ENCODE results near the gene EPS15. TPM values are rescaled to one million over a fixed set of nuclear protein-coding genes. Genes with fewer than 3 reads are reported as not detected.
A peak's percentile ranks its signal among the peaks of the same experiment; 100 is the strongest.

EPS15 gene
- total and polyA plus RNA-seq, 12 donors = 31.7 to 180 (median 104) TPM

DNA sequence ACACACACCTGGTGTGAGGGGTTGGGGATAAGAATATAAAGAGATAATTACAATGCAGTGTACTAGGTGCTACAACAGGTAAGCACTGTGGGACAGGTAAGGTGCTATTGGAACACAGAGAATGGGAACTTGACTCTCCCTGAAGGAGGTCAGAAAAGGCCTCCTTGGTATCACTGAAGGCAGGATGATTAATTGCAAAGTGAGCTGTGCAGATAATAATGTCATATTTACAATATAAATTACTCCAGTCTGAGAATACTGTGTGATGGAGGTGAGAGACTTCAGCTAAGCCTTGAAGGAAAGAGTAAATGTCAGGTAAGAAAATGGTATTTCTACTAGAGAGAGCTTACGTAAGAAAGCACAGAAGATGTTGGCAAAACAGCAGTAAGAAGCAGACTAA is 91.6 kb downstream of the EPS15 start:
- Histone ChIP-seq H3K27ac (no peak overlapping the region), H3K4me1 (replicated peaks in 1 of 2) (peaks cover 27 to 51% of the 10 kb centered on the region in 2 donors), H3K4me3 (no peak overlapping the region), H3K36me3 (replicated peaks in 1 of 2) (peaks cover 0 to 4% of the 10 kb centered on the region in 2 donors), H3K9me3 (replicated peaks in 1 of 3) (no peaks in the 10 kb centered on the region), H3K27me3 (no peaks in the 10 kb centered on the region)
- intact Hi-C loops (cut with DNase I) = no loop called here
- TF ChIP-seq, protein P1, sequence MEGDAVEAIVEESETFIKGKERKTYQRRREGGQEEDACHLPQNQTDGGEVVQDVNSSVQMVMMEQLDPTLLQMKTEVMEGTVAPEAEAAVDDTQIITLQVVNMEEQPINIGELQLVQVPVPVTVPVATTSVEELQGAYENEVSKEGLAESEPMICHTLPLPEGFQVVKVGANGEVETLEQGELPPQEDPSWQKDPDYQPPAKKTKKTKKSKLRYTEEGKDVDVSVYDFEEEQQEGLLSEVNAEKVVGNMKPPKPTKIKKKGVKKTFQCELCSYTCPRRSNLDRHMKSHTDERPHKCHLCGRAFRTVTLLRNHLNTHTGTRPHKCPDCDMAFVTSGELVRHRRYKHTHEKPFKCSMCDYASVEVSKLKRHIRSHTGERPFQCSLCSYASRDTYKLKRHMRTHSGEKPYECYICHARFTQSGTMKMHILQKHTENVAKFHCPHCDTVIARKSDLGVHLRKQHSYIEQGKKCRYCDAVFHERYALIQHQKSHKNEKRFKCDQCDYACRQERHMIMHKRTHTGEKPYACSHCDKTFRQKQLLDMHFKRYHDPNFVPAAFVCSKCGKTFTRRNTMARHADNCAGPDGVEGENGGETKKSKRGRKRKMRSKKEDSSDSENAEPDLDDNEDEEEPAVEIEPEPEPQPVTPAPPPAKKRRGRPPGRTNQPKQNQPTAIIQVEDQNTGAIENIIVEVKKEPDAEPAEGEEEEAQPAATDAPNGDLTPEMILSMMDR (IDR thresholded peaks at IDR 0.05) = no peak
- no peak for TF ChIP-seq POLR2A (IDR thresholded peaks at IDR 0.05)
- no peak for DNase-seq
- WGBS, 4 donors = 91 to 98% (median 96%) methylated on average over 1 of the region's 1 CpG

DNA sequence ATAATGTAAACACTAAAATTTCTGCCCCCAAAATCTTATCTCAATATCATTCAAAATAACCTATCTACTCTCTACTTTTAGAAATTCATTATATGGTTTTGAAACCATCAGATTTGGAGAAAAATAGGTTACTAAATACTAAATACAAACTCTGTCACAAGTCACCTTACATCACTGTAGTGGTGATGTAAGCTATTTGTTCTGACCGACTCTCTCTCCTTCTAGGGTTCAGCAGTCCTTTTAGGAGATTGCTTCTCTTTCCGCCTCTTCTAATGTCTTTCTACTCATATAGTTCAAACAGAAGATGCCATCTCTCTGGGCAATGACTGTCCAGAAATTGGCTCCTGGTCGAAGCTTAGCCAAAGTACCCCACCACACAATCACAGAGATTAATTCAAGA is 93.1 kb downstream of the EPS15 start:
- H3K4me1 ChIP-seq (replicated peaks in 1 of 2) = peaks cover 32 to 60% of the 10 kb centered on the region in 2 donors
- intact Hi-C loops (cut with DNase I) = no loop called here
- no peaks in the 10 kb centered on the region for H3K36me3 ChIP-seq (replicated peaks in 1 of 2)

DNA sequence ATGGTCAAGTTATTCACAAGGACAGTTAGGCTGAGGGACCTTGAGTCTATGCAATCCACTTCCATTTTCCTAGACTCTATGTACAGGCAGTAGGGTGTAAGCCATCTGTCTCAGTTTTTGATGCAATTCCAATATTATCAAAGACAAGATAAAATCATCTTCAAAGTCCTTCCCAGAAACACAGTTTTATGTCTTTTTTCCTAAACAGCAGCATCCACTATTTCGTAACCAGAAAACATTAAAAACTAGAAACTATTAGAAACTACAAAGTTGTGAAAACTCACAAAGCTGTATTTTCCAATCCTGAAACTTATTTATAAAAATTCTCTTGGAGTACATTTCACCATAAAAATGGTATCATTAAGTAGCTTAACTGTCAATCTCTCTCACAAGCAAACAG is 93.8 kb downstream of the EPS15 start:
- no peaks in the 10 kb centered on the region for H3K27me3 ChIP-seq
- no peaks in the 10 kb centered on the region for H3K9me3 ChIP-seq (replicated peaks in 1 of 3)
- H3K4me1 ChIP-seq (replicated peaks in 1 of 2) = peaks cover 29 to 57% of the 10 kb centered on the region in 2 donors
- no peak overlapping the region for H3K4me3 ChIP-seq
- no peaks in the 10 kb centered on the region for H3K36me3 ChIP-seq (replicated peaks in 1 of 2)
- no peak for TF ChIP-seq POLR2A (IDR thresholded peaks at IDR 0.05)
- TF ChIP-seq, protein P1 (IDR thresholded peaks at IDR 0.05) = no peak
- peak overlapping the region in 1 of 5 donors; percentile 41 for H3K27ac ChIP-seq
- WGBS, 4 donors = 52 to 73% (median 66%) methylated on average over 1 of the region's 1 CpG
- DNase-seq = no peak
- intact Hi-C loops (cut with DNase I) = no loop called here

More for the DNA sequence above, 93.1 kb downstream of the EPS15 start:
- Histone ChIP-seq H3K9me3 (replicated peaks in 1 of 3) (no peaks in the 10 kb centered on the region), H3K4me3 (no peak overlapping the region), H3K27me3 (no peaks in the 10 kb centered on the region), H3K27ac (peak overlapping the region in 1 of 5 donors; percentile 19)
- no peak for DNase-seq
- no peak for TF ChIP-seq POLR2A (IDR thresholded peaks at IDR 0.05)
- TF ChIP-seq, protein P1 (IDR thresholded peaks at IDR 0.05) = no peak
- 93 to 95% (median 94%) methylated on average over 3 of the region's 3 CpGs for WGBS, 4 donors

DNA sequence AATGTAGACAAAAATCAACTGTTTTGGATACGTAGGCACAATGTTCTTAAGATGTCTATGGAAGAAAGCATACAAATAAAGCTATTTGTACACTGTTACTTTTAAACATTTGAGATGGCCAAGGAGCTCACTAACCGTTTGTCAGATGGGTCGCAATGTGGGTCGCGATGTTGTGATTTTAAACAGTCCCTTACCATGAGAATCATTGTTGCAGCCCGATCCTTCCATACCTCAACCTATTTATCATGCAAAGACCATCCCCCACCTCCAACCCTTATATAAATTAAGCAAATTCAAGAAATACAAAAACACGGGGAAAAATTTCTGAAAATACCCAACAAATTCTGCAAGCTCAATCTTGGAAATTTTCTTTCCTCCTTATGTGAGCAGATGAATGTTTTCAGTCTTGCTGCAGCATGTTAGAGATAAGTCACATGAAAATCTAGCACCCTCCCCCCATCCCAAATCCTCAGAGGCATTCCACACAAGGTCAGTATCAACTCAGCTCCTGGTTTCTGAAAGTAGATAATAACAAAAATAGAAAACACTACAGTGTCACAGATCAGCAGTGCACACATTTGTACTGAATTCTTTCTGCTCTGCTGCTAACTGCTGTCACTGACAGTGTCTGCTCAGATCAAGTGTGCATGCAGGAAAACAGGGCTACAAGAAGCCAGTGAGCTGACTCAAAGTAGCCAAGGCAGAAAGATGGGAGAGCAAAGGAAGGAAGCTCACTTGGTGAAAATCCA is 95.8 kb downstream of the EPS15 start:
- intact Hi-C loops (cut with DNase I) = no loop called here
- Histone ChIP-seq H3K27ac (peak overlapping the region in 3 of 5 donors; percentile 56 to 65 (median 61)), H3K4me1 (replicated peaks in 1 of 2) (peaks cover 26 to 54% of the 10 kb centered on the region in 2 donors), H3K4me3 (peak overlapping the region in 1 of 4 donors; percentile 10), H3K9me3 (replicated peaks in 1 of 3) (no peaks in the 10 kb centered on the region), H3K27me3 (no peaks in the 10 kb centered on the region), H3K36me3 (replicated peaks in 1 of 2) (peaks cover 0 to 7% of the 10 kb centered on the region in 2 donors)
- TF ChIP-seq, protein P1 (IDR thresholded peaks at IDR 0.05) = no peak
- peak in 1 of 2 donors; percentile 66 for TF ChIP-seq POLR2A (IDR thresholded peaks at IDR 0.05)
- peak in 6 of 7 donors; percentile 47 to 71 (median 59) for DNase-seq
- WGBS, 4 donors = 39 to 50% (median 43%) methylated on average over 7 of the region's 7 CpGs

All from adrenal gland (tissue), 12 donors.